DOHH2 (cell line): ENCODE data around the gene GREB1L.

Experiments used
- H3F3A ChIP-seq: fragments of 200-600 bp; sonication (generic), shearing (Covaris generic); 2 replicates; pipeline ENCODE4 v1.6.0; 2016; ENCODE audit warnings: antibody characterized with exemption, mild to moderate bottlenecking; ENCODE audit not compliant: control insufficient read depth, insufficient read depth
- H3K27ac ChIP-seq: fragments of 200-600 bp; sonication (generic); 2 replicates; pipeline ENCODE4 v1.5.1; 2014; ENCODE audit warnings: low read depth, mild to moderate bottlenecking, low read length, moderate library complexity
- H3K27me3 ChIP-seq: fragments of 200-600 bp; sonication (generic); 2 replicates; pipeline ENCODE4 v1.6.1; 2014; ENCODE audit warnings: mild to moderate bottlenecking, low read length, mixed read lengths; ENCODE audit not compliant: control insufficient read depth
- H3K36me3 ChIP-seq: fragments of 200-600 bp; sonication (generic); 2 replicates; pipeline ENCODE4 v1.6.1; 2014; ENCODE audit warnings: mild to moderate bottlenecking, low read length, moderate library complexity, mixed read lengths; ENCODE audit not compliant: control insufficient read depth
- H3K4me1 ChIP-seq: fragments of 200-600 bp; sonication (generic); 2 replicates; pipeline ENCODE4 v1.6.1; 2014; ENCODE audit warnings: mild to moderate bottlenecking, low read length, mixed read lengths; ENCODE audit not compliant: control insufficient read depth
- H3K4me2 ChIP-seq: fragments of 200-600 bp; sonication (generic); 2 replicates; pipeline ENCODE4 v1.6.0; 2014; ENCODE audit warnings: mild to moderate bottlenecking, low read length, moderate library complexity
- H3K4me3 ChIP-seq: fragments of 200-600 bp; sonication (generic); 2 replicates; pipeline ENCODE4 v1.5.1; 2014; ENCODE audit warnings: mild to moderate bottlenecking, low read length, mixed read lengths
- H3K79me2 ChIP-seq: fragments of 200-600 bp; sonication (generic); 2 replicates; pipeline ENCODE4 v1.6.1; 2014; ENCODE audit warnings: mild to moderate bottlenecking, low read length, mixed read lengths; ENCODE audit not compliant: control insufficient read depth
- H3K9me2 ChIP-seq: fragments of 200-600 bp; sonication (generic); replicated peaks from 2 replicates; pipeline ENCODE4 v1.6.1; 2014; ENCODE audit warnings: mild to moderate bottlenecking, low read length, mixed read lengths; ENCODE audit not compliant: control insufficient read depth
- H3K9me3 ChIP-seq: fragments of 200-600 bp; sonication (generic); 2 replicates; pipeline ENCODE4 v1.6.1; 2014; ENCODE audit warnings: antibody characterized with exemption, low read length, mixed read lengths; ENCODE audit not compliant: control insufficient read depth, insufficient read depth
- H4K20me1 ChIP-seq: fragments of 200-600 bp; sonication (generic); 2 replicates; pipeline ENCODE4 v1.6.0; 2014; ENCODE audit warnings: low read depth, mild to moderate bottlenecking, antibody characterized with exemption, low read length, moderate library complexity; ENCODE audit not compliant: control insufficient read depth, insufficient read depth
- CTCF ChIP-seq: fragments of 200-600 bp; sonication (generic); IDR thresholded peaks from one replicate; pipeline ENCODE4 v1.5.1; 2014; ENCODE audit warnings: antibody characterized with exemption, mild to moderate bottlenecking, low read depth, low read length; ENCODE audit not compliant: poor library complexity, severe bottlenecking
- EZH2phosphoT487 ChIP-seq: fragments of 200-600 bp; sonication (generic); IDR thresholded peaks from 2 replicates; pipeline ENCODE4 v1.6.1; 2017; ENCODE audit warnings: borderline replicate concordance, mild to moderate bottlenecking, antibody characterized with exemption, low read length, moderate library complexity, mixed read lengths

The GREB1L gene

DNA sequence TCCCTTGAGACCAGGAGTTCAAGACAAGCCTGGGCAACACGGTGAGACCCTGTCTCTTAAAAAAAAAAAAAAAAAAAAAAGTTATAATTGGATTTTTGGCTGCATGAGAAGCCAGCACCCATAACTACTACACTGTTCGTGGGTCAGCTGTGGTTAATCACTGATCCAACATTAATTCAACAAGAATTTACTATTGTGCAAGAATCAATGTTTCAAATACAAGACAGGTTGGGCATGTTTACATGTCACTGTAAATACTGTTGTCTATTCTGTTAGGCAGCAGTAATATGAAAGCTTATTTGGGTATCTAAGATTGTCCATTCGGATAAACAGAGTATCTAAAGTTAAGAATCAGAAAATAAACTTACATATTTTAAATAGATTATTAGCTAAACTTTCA is 296.2 kb downstream of the GREB1L start:
- no peaks in the 10 kb centered on the region for H3F3A ChIP-seq
- no peaks in the 10 kb centered on the region for H3K27me3 ChIP-seq
- no peaks in the 10 kb centered on the region for H3K9me2 ChIP-seq
- H3K4me1 ChIP-seq = no peaks in the 10 kb centered on the region
- no peak overlapping the region for H3K4me3 ChIP-seq
- TF ChIP-seq CTCF (no peak), EZH2phosphoT487 (no peak)
- no peak overlapping the region for H3K27ac ChIP-seq
- no peaks in the 10 kb centered on the region for H3K79me2 ChIP-seq
- H3K36me3 ChIP-seq = peaks cover 58% of the 10 kb centered on the region
- H4K20me1 ChIP-seq = no peaks in the 10 kb centered on the region
- no peaks in the 10 kb centered on the region for H3K9me3 ChIP-seq
- H3K4me2 ChIP-seq = no peak overlapping the region

DNA sequence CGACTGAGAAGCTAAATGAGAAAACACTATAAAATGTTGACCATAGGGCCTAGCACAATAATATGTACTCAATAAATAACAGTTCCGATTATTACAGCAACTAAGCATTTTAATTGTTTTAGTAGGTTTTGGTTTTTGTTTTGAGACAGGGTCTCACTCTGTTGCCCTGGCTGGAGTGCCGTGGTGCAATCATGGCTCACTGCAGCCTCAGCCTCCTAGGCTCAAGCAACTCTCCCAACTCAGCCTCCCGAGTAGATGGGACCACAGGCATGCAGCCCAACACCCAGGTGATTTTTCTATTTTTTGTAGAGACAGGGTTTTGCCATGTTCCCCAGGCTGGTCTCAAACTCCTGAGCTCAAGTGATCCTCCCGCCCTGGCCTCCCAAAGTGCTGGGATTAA is 304.4 kb downstream of the GREB1L start:
- H4K20me1 ChIP-seq = no peaks in the 10 kb centered on the region
- no peak overlapping the region for H3K4me3 ChIP-seq
- H3F3A ChIP-seq = no peaks in the 10 kb centered on the region
- no peaks in the 10 kb centered on the region for H3K9me3 ChIP-seq
- H3K27ac ChIP-seq = no peak overlapping the region
- H3K36me3 ChIP-seq = peaks cover 38% of the 10 kb centered on the region
- no peak overlapping the region for H3K4me2 ChIP-seq
- H3K4me1 ChIP-seq = no peaks in the 10 kb centered on the region
- TF ChIP-seq EZH2phosphoT487 (no peak), CTCF (no peak)
- H3K9me2 ChIP-seq = no peaks in the 10 kb centered on the region
- 0 out of 2 replicates have a peak, but pooled peaks cover under 1% of the 10 kb centered on the region for H3K79me2 ChIP-seq
- no peaks in the 10 kb centered on the region for H3K27me3 ChIP-seq

DNA sequence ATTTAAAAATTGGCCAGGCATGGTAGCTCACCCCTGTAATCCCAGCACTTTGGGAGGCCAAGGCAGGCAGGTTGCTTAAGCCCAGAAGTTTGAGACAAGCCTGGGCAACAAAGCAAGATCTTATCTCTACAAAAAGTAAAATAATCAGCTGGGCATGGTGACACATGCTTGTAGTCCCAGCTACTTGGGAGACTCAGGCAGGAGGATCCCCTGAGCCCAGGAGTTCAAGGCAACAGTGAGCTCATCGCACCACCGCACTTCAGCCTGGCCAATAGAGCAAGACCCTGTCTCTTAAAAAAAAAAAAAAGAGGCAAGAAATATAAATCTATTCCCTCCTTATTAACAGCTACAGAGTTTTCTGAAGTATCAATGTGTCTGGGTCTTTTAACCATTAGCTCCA is 306.6 kb downstream of the GREB1L start:
- no peaks in the 10 kb centered on the region for H3K27me3 ChIP-seq
- no peaks in the 10 kb centered on the region for H3F3A ChIP-seq
- TF ChIP-seq EZH2phosphoT487 (no peak), CTCF (no peak)
- H3K36me3 ChIP-seq = peaks cover 45% of the 10 kb centered on the region
- H3K4me2 ChIP-seq = no peak overlapping the region
- no peak overlapping the region for H3K27ac ChIP-seq
- H4K20me1 ChIP-seq = no peaks in the 10 kb centered on the region
- H3K9me3 ChIP-seq = no peaks in the 10 kb centered on the region
- 0 out of 2 replicates have a peak, but pooled peaks cover 2% of the 10 kb centered on the region for H3K79me2 ChIP-seq
- H3K9me2 ChIP-seq = no peaks in the 10 kb centered on the region
- H3K4me1 ChIP-seq = no peaks in the 10 kb centered on the region
- H3K4me3 ChIP-seq = no peak overlapping the region
